ENCODE results near the gene UNC5B.

UNC5B gene

GRCh38 chr10:71303569-71303907 is 91.2 kb downstream of the UNC5B start:
- TF ChIP-seq POLR2A (IDR thresholded peaks at IDR 0.05; ENCODE audit: low read length) (no peak), GATA1 (IDR thresholded peaks at IDR 0.05; ENCODE audit: low read depth, low read length) (no peak)
- no peak for DNase-seq

GRCh38 chr10:71304914-71305313 is 92.5 kb downstream of the UNC5B start:
- TF ChIP-seq POLR2A (IDR thresholded peaks at IDR 0.05; ENCODE audit: low read length) (no peak), GATA1 (IDR thresholded peaks at IDR 0.05; ENCODE audit: low read depth, low read length) (no peak)
- no peak for DNase-seq

- no peak for DNase-seq
- TF ChIP-seq POLR2A (IDR thresholded peaks at IDR 0.05; ENCODE audit: low read length) (no peak), GATA1 (IDR thresholded peaks at IDR 0.05; ENCODE audit: low read depth, low read length) (no peak)
Measured at GRCh38 chr10:71306979-71307378, 94.6 kb downstream of the UNC5B start.

- TF ChIP-seq GATA1 (IDR thresholded peaks at IDR 0.05; ENCODE audit: low read depth, low read length) (no peak), POLR2A (IDR thresholded peaks at IDR 0.05; ENCODE audit: low read length) (no peak)
- DNase-seq = no peak
Measured at GRCh38 chr10:71307469-71308085, 95.2 kb downstream of the UNC5B start.

GRCh38 chr10:71308244-71308643 is 95.9 kb downstream of the UNC5B start:
- no peak for DNase-seq
- TF ChIP-seq POLR2A (IDR thresholded peaks at IDR 0.05; ENCODE audit: low read length) (no peak), GATA1 (IDR thresholded peaks at IDR 0.05; ENCODE audit: low read depth, low read length) (no peak)

- no peak for DNase-seq
- TF ChIP-seq POLR2A (IDR thresholded peaks at IDR 0.05; ENCODE audit: low read length) (no peak), GATA1 (IDR thresholded peaks at IDR 0.05; ENCODE audit: low read depth, low read length) (no peak)
Measured at GRCh38 chr10:71308985-71309384, 96.6 kb downstream of the UNC5B start.

- no peak for DNase-seq
- TF ChIP-seq GATA1 (IDR thresholded peaks at IDR 0.05; ENCODE audit: low read depth, low read length) (no peak), POLR2A (IDR thresholded peaks at IDR 0.05; ENCODE audit: low read length) (no peak)
Measured at GRCh38 chr10:71309919-71310318, 97.5 kb downstream of the UNC5B start.

GRCh38 chr10:71312220-71312619 is 99.8 kb downstream of the UNC5B start:
- no peak for DNase-seq

GRCh38 chr10:71312811-71313789 is 100.7 kb downstream of the UNC5B start:
- no peak for DNase-seq
- TF ChIP-seq POLR2A (IDR thresholded peaks at IDR 0.05; ENCODE audit: low read length) (no peak), GATA1 (IDR thresholded peaks at IDR 0.05; ENCODE audit: low read depth, low read length) (no peak)

More at GRCh38 chr10:71312220-71312619, 99.8 kb downstream of the UNC5B start:
- no peak for TF ChIP-seq POLR2A (IDR thresholded peaks at IDR 0.05; ENCODE audit: low read length)
- no peak for TF ChIP-seq GATA1 (IDR thresholded peaks at IDR 0.05; ENCODE audit: low read depth, low read length)

GRCh38 chr10:71314028-71314693 is 101.8 kb downstream of the UNC5B start:
- TF ChIP-seq POLR2A (IDR thresholded peaks at IDR 0.05; ENCODE audit: low read length) (no peak), GATA1 (IDR thresholded peaks at IDR 0.05; ENCODE audit: low read depth, low read length) (no peak)
- DNase-seq = peak; percentile 47 to 74

- TF ChIP-seq GATA1 (IDR thresholded peaks at IDR 0.05; ENCODE audit: low read depth, low read length) (no peak), POLR2A (IDR thresholded peaks at IDR 0.05; ENCODE audit: low read length) (no peak)
- DNase-seq = no peak
Measured at GRCh38 chr10:71314694-71315225, 102.4 kb downstream of the UNC5B start.

- TF ChIP-seq POLR2A (IDR thresholded peaks at IDR 0.05; ENCODE audit: low read length) (no peak), GATA1 (IDR thresholded peaks at IDR 0.05; ENCODE audit: low read depth, low read length) (no peak)
- no peak for DNase-seq
Measured at GRCh38 chr10:71316056-71316785, 103.9 kb downstream of the UNC5B start.

- TF ChIP-seq POLR2A (IDR thresholded peaks at IDR 0.05; ENCODE audit: low read length) (no peak), GATA1 (IDR thresholded peaks at IDR 0.05; ENCODE audit: low read depth, low read length) (no peak)
- DNase-seq = no peak
Measured at GRCh38 chr10:71316786-71317160, 104.4 kb downstream of the UNC5B start.
